OCI-LY3 (cell line): ENCODE measurements around the gene CHRM5.

Source experiments
- H2AFZ ChIP-seq: fragments of 200-600, 300-600 bp; shearing (Covaris generic); 2 replicates; pipeline ENCODE4 v1.6.0; 2014; ENCODE audit warnings: antibody characterized with exemption, low read depth, low read length
- H3K27ac ChIP-seq: fragments of 200-600, 300-600 bp; sonication (generic); 2 replicates; pipeline ENCODE4 v1.5.1; 2014; ENCODE audit warnings: mild to moderate bottlenecking, low read length, moderate library complexity, mixed read lengths
- H3K27me3 ChIP-seq: fragments of 200-600, 300-600 bp; sonication (generic); 2 replicates; pipeline ENCODE4 v1.6.1; 2014; ENCODE audit warnings: low read depth, low read length, mixed read lengths
- H3K36me3 ChIP-seq: fragments of 200-600, 300-600 bp; sonication (generic); replicated peaks from 2 replicates; pipeline ENCODE3; 2014; ENCODE audit warnings: low read depth, low read length, mixed read lengths
- H3K4me1 ChIP-seq: fragments of 300-600, 200-600 bp; sonication (generic); 2 replicates; pipeline ENCODE4 v1.6.1; 2014; ENCODE audit warnings: low read length, mixed read lengths
- H3K4me2 ChIP-seq: fragments of 200-600, 300-600 bp; sonication (generic); 2 replicates; pipeline ENCODE4 v1.6.1; 2014; ENCODE audit warnings: low read length, mixed read lengths
- H3K4me3 ChIP-seq: fragments of 300-600, 200-600 bp; sonication (generic); 2 replicates; pipeline ENCODE4 v1.5.1; 2014; ENCODE audit warnings: antibody characterized with exemption, mild to moderate bottlenecking, low read length, moderate library complexity
- H3K79me2 ChIP-seq: fragments of 300-600, 200-600 bp; shearing (Covaris generic); 2 replicates; pipeline ENCODE4 v1.6.1; 2014; ENCODE audit warnings: mild to moderate bottlenecking, low read length, mixed read lengths
- H3K9ac ChIP-seq: fragments of 300-600, 200-600 bp; shearing (Covaris generic); 2 replicates; pipeline ENCODE4 v1.6.0; 2014; ENCODE audit warnings: mild to moderate bottlenecking, low read length, moderate library complexity
- H3K9me3 ChIP-seq: fragments of 200-600, 300-600 bp; shearing (Covaris generic); 2 replicates; pipeline ENCODE4 v1.6.1; 2014; ENCODE audit warnings: low read length, mixed read lengths; ENCODE audit not compliant: insufficient read depth
- H4K20me1 ChIP-seq: fragments of 200-600, 300-600 bp; sonication (generic); 2 replicates; pipeline ENCODE4 v1.6.1; 2016; ENCODE audit warnings: low read length, mixed read lengths; ENCODE audit not compliant: insufficient read depth
- EZH2phosphoT487 ChIP-seq: fragments of 200-600 bp; shearing (Covaris generic); IDR thresholded peaks from 2 replicates; pipeline ENCODE4 v1.6.1; 2018; ENCODE audit warnings: antibody characterized with exemption, mixed run types, low read depth
- TF ChIP-seq, protein P1 (sequence below): fragments of 200-600, 300-600 bp; sonication (generic); IDR thresholded peaks from 2 replicates; pipeline ENCODE4 v1.5.1; 2014; ENCODE audit warnings: antibody characterized with exemption, low read length, low read depth

The CHRM5 gene

DNA sequence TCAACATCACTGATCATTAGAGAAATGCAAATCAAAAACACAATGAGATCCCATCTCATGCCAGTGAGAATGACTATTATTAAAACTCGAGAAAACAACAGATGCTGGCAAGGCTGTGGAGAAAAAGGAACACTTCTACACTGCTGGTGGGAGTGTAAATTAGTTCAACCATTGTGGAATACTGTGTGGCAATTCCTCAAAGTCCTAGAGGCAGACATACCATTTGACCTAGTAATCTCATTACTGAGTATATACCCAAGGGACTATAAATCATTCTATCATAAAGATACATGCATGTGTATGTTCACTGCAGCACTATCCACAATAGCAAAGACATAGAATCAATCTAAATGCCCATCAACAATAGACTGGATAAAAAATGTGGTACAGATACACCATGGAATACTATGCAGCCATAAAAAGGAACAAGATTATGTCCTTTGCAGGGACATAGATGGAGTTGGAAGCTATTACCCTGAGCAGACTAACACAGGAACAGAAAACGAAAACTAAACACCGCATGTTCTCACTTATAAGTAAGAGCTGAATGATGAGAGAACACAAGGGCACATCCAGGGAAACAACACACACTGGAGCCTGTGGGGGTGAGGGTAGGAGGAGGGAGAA lies 85.9 kb downstream of the CHRM5 start:
- Histone ChIP-seq H4K20me1 (no peaks in the 10 kb centered on the region), H3K4me2 (no peak overlapping the region), H3K4me3 (no peak overlapping the region), H3K79me2 (no peaks in the 10 kb centered on the region), H3K36me3 (no peaks in the 10 kb centered on the region), H3K9me3 (no peaks in the 10 kb centered on the region), H3K9ac (no peak overlapping the region), H3K4me1 (no peaks in the 10 kb centered on the region), H2AFZ (no peak overlapping the region), H3K27me3 (no peaks in the 10 kb centered on the region), H3K27ac (no peak overlapping the region)
- no peak for TF ChIP-seq EZH2phosphoT487
- TF ChIP-seq, protein P1, sequence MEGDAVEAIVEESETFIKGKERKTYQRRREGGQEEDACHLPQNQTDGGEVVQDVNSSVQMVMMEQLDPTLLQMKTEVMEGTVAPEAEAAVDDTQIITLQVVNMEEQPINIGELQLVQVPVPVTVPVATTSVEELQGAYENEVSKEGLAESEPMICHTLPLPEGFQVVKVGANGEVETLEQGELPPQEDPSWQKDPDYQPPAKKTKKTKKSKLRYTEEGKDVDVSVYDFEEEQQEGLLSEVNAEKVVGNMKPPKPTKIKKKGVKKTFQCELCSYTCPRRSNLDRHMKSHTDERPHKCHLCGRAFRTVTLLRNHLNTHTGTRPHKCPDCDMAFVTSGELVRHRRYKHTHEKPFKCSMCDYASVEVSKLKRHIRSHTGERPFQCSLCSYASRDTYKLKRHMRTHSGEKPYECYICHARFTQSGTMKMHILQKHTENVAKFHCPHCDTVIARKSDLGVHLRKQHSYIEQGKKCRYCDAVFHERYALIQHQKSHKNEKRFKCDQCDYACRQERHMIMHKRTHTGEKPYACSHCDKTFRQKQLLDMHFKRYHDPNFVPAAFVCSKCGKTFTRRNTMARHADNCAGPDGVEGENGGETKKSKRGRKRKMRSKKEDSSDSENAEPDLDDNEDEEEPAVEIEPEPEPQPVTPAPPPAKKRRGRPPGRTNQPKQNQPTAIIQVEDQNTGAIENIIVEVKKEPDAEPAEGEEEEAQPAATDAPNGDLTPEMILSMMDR, result no peak

DNA sequence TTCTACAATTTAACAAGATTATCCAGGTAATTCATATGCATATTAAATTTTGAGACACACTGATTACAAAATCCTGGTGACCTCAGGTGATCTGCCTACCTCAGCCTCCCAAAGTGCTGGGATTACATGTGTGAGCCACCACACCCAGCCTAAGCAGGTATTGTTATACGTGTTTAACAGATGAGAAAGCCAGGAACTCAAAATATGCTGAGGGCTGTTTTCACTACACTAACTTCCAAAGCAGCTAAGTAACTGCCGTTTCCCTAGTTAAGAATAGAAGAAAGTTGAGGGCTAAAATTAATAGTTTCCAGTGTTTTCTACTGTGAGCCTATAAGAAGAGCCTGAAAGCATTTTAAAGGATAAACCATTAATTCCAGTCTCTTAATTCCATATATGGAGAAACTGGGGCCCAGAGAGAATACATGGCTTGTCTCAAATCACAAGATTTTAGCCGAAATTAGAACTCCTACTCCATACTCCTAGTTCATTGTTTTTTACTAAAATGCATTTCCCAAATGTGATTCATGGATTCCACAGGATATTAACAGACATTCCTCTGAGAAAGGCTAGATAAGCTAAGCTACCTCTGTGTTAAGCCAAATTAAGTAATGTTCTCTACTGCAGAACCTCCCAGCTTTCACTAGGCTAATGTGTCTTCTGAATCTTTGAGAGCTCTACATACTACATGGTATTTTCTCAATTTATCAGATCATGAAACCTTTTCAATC lies 87.7 kb downstream of the CHRM5 start:
- Histone ChIP-seq H3K36me3 (no peaks in the 10 kb centered on the region), H3K9me3 (no peaks in the 10 kb centered on the region), H3K27me3 (no peaks in the 10 kb centered on the region), H3K4me1 (no peaks in the 10 kb centered on the region), H3K27ac (no peak overlapping the region), H3K4me2 (no peak overlapping the region), H3K4me3 (no peak overlapping the region), H3K9ac (no peak overlapping the region), H3K79me2 (no peaks in the 10 kb centered on the region), H2AFZ (no peak overlapping the region), H4K20me1 (no peaks in the 10 kb centered on the region)
- TF ChIP-seq EZH2phosphoT487, result no peak
- TF ChIP-seq, protein P1, result no peak

DNA sequence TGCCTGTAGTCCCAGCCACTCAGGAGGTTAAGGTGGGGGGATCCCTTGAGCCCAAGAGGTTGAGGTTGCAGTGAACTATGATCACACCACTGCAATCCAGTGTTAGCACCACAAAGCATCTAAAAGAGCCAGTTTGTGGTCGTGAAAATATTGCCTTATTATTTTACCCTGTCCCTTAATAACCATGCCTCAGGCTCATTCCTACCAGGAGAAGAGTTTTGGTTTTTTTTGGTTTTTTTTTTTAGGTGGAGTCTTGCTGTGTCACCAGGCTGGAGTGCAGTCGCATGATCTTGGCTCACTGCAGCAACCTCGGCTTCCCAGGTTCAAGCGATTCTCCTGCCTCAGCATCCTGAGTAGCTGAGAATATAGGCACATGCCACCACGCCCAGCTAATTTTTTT lies 88.6 kb downstream of the CHRM5 start:
- Histone ChIP-seq H3K4me3 (no peak overlapping the region), H4K20me1 (no peaks in the 10 kb centered on the region), H3K36me3 (no peaks in the 10 kb centered on the region), H3K9me3 (no peaks in the 10 kb centered on the region), H3K4me2 (no peak overlapping the region), H3K79me2 (no peaks in the 10 kb centered on the region), H3K27ac (no peak overlapping the region), H2AFZ (no peak overlapping the region), H3K9ac (no peak overlapping the region), H3K27me3 (no peaks in the 10 kb centered on the region), H3K4me1 (no peaks in the 10 kb centered on the region)
- TF ChIP-seq, protein P1, result no peak
- no peak for TF ChIP-seq EZH2phosphoT487

DNA sequence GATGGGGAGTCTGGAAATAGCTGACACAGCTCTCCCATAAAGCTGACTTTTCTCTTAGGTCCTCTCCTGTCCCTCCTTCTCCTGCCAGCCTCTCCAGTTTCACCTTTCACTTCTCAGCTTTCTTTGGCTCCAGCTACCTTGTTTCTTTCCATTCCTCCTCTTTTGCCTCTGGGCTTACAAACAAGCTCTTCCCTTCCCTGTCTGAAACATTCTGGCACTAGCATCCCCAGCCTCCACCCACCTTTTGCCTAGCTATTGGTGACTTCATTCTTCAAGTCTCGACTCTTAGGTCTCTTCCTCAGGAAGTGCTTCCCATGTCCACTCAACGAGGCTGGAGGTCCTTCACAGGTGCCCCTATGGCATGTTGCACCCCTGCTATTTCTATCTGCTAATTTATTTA lies 91.2 kb downstream of the CHRM5 start:
- H3K27me3 ChIP-seq, result no peaks in the 10 kb centered on the region

More for the DNA sequence above, 91.2 kb downstream of the CHRM5 start:
- Histone ChIP-seq H3K36me3 (no peaks in the 10 kb centered on the region), H3K4me1 (no peaks in the 10 kb centered on the region), H3K9me3 (no peaks in the 10 kb centered on the region), H3K9ac (no peak overlapping the region), H3K4me2 (no peak overlapping the region), H3K27ac (no peak overlapping the region), H4K20me1 (no peaks in the 10 kb centered on the region), H2AFZ (no peak overlapping the region), H3K79me2 (no peaks in the 10 kb centered on the region), H3K4me3 (no peak overlapping the region)
- no peak for TF ChIP-seq EZH2phosphoT487
- TF ChIP-seq, protein P1, result no peak
